Measurements from ENCODE around the gene ENG.
"Not testable (repeated sequence)": the region's sequence is repeated elsewhere in the genome, so short reads cannot be mapped to it uniquely, and the experiment has no call there.

ENG gene

DNA sequence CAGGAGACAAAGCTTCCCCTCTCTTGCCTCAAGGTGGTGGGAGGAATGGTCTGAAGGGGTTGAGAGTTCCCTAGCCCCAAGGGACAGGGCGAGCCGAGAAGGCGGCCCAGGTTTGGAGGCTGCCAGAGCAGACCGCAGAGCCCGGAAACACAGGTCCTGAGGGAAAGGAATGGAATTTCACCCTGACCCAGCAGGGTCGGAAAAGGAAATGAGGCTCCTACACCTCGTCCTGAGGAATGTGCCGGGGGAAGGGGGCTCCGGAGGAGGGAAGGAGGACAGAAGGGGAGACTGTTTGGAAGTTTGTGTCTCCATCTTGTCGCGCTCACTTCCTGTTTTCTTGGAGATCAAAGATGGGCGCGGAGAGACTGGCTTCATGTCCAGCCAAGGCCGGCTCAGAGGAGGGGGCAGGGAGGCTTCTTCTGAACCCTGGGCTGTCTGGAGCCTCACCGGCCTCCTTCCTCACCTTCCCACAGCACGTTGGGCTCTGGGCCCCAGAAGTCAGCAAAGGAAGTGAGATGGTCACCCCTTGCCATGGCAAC lies 9.6 kb downstream of the ENG start:
- DNase-seq, result no peak
- ATAC-seq, result no peak

DNA sequence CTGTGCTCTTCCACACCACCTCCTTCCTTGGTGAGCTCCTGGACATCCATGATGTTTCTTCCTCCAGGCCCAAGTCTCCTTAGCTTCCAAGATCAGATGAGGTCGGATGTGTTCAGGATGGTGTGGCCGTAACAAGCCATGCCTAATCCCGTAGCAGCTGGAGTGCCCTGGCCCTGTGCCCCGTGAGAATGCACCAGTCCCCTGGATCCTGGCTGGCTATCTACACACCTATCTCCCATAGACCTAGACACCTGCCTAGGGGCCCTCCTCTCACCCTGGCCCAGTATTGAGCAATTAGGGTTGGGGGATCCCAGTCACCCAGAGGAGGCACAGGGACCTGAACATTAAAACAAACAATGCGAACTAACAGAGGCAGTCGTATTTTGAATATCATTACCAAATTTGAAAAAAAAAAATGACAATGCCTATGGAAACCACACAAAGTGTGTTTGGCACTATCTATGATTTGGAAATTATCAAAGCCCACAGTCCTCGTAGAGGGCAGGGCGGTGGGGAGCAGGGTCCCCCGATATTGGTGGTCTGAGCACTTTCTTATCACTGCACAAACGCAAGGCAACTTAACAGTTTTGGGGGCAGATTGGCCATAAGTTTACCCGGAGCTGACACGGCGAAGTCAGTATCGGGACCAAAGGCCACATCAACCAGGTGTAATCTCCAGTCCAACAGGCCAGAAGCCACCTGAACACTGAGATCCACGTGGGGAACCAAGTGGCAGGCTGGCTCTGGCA lies 13.2 kb downstream of the ENG start:
- DNase-seq, result no peak
- ATAC-seq, result no peak

DNA sequence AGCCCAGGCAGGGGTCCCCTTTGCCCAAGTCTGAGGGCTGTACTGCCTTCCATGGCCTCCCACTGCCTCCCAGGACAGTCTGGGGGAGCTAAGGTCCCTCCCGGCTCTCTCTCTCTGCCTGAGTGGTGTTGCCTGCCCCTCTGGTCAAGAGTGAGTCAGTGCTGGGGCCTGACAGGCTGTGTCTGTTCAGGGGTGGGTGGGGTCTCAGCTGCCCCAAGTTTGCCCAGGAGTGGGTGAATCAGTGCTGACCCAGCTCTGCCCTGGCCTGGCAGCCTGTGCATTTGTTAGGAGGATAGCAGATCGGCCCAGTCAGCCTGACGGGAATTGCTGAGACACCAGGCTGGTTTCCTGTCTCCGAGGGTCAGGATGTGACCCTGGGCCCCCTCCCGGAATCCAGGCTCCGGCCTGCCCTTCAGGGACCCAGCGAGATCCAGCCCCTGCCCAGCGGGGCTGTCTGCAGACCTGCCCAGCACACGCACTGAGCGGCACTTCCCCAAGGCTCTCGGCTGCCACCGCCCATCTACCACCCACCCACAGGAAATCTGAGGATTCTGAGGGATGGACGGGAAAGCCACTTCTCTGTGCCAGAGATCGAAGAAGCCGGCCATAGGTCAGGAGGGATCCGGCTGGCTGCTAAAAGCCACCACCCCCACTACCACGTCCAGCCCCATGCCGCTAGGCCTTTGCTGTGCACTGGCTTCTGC lies 15.9 kb downstream of the ENG start:
- no peak for DNase-seq
- no peak for ATAC-seq

DNA sequence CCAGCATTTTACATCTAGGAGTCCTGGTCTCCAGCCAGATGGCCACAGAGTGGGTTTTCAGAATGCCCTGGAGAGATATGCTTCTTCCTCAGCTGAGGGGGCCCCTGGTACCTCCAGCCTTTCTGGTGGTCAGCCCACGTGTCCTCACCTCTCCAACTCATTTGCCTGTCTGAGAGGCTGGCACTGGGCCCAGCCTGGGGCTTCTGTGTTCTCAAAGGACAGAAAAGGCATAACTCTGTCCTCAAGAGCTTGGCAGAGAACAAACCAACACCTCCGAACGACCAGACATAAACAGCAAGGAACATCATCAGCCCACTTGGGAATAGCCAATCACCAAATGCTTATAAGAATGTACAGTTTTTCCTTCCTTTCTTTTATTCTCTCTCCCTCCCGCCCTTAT lies 17.1 kb downstream of the ENG start:
- DNase-seq (no peak), ATAC-seq (no peak)

DNA sequence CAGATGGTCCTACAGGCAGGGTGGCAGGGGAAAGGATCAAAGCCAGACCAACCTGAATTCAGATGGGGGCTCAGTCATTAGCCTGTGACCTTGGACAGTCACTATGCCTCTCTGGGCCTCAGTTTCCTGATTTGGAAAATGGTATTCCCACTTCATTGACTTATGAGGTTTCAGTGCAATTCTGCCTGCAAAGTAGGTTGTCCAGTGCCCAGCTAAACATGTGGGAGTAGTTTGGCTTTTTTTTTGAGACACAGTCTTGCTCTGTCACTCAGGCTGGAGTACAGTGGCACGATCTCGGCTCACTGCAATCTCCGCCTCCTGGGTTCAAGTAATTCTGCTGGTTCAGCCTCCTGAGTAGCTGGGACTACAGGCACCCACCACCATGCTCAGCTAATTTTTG lies 17.9 kb downstream of the ENG start:
- not testable (repeated sequence) for DNase-seq, ATAC-seq

DNA sequence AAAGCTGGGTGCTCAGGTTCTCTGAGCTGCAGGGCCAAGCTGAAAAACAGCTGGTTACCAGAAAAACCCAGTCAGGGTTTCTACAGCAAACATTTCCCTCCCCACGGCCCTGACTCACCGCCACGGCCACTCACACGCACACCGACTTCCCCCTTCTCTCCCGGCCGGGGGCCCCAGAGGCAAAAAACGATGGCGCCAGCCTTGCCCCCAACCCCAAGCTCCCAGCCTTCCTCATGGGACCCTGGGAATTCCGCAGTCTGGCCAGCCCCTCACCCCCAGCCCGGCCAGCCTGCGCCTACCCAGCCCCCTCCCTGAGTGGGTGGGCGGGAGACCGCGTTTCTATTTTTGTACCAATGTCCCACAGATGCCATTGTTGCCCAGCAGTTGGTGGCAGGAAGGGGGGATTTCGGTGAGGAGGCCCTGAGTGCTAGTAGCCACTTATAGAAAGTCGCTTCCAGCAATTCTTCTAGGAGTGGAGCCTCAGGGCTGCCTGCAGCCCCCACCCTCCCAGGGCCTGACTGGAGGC lies 18.4 kb downstream of the ENG start:
- DNase-seq (peak; percentile 63), ATAC-seq (peak; percentile 66)

DNA sequence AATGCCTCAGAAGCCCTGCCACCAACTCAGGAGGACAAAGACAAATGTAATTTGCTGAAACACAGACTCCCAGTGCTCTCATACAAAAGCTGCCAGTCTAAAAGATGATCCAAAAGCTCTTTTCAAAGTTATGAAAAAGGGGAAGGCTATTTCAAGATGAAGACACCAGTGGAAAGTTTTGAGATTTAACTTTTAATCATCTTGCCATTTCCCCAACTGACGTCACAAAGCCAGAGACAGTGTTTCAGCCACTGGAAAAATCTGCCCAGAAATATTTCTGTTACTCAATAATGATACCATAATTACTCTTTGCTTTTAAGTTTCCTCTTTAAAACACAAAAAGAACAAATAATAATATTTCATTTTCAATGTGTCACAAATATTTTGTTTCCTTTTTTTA lies 20.9 kb downstream of the ENG start:
- ATAC-seq, result no peak

DNA sequence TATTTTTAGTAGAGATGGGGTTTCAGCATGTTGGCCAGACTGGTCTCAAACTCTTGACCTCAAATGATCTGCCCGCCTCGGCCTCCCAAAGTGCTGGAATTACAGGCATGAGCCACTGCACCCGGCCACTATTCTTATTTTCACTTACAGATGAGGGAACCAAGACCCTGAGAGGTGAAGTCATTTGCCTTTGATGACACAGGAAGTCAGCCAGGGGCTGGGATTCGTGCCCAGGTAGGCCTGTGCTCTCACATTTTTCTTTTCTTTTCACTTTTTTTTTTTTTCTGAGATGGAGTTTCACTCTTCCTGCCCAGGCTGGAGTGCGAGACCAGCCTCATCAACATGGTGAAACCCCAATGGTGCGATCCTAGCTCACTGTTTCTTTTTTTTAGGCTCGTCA lies 22.2 kb downstream of the ENG start:
- DNase-seq (no peak), ATAC-seq (no peak)

More for the DNA sequence above, 20.9 kb downstream of the ENG start:
- no peak for DNase-seq

DNA sequence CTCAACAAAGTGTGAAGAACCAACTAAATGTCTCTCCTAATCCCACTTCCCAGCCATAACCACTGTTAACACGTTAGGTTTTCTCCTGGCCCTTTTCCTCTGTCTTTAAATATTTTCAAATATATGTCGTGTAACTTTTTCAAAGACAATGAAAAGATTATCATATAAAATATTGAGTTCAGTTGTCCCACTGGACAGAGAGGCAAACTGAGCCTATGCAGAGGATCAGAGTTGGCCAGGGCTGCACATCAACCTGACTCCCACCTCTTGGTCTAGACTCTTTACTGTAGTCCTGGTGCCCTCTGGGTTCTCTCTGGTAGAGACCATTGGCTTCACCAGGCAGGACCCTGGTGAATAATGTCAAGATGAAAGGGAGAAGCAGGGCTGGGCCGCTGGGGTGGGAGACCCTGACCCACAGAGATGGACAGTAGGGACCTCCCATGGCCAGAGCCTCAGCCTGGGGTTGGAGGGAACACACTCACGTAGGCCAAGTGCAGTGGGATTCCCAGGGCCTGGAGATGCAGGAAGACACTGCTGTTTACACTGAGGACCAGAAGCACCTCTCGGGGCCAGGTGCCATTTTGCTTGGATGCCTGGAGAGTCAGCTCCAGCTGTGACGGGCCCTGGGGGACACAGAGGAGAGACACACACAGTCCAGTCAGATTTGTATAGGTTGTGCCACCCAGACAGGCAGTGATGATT lies 25.1 kb downstream of the ENG start:
- no peak for DNase-seq
- no peak for ATAC-seq

DNA sequence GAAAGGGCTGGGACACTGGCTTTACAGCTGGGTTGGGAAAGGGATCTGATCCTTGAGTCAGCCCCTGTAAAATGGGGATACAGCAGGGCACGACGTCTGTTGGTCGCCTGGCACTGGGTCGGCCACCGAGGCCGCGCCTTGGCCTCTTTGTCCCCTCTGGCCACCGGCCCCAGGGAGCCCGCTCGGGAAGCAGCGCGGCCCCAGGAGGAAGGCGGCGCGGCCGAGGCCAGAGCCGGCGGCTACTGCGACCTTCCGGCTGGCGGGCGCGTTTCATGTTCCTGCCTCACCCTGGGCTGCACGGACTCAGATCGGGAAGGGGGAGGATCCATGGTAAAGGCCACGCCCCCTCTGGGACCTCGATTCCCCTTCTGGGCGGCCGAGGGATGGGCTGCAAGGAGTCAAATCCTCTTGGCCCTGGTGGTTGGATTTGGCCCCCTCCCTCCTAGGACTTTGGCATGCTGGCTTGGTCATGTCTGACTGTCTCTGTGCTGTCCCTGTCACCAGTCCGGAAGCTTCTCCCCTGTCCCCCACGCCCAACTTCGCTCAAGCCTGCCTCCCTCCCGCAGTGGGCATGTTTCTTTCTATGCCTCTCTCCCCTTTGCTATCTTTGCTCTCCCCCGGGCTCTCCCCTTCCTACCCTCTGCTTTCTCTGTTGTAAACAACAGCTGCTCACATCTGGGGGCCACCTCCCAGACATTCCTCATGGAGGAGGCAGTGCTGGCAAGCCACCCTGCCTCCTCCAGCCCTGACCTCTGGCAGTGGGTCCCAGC lies 26.0 kb downstream of the ENG start:
- no peak for ATAC-seq
- DNase-seq, result no peak

DNA sequence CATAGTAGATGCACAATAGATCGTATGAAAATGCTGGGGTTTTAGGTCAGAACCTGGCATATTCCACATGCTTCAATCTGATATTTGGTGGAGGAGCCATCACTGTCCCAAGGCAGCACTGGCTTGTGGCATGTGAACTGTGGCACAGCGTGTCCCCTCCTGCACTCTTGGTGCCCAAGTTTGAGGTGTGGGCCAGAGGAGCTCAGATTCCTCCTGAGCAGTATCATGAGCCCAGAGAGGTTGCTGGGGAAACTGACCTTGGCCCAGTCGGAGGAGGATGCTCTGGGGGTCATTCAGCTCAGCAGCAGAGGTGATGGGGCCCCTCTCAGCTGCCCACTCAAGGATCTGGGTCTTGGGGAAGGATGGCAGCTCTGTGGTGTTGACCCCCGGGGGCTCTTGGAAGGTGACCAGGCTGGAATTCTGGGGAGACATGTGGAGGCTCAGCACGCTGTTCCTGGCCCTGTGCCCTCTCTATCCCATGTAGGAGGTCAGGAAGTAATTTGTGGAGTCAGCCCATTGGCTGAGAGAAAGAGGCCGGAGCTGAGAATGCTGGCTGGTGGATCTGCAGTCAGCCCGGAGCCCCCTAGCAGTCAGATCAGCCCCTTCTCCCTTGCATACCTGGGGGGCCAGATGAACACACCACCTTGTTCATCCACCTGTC lies 28.1 kb downstream of the ENG start:
- DNase-seq, result no peak
- ATAC-seq, result no peak

DNA sequence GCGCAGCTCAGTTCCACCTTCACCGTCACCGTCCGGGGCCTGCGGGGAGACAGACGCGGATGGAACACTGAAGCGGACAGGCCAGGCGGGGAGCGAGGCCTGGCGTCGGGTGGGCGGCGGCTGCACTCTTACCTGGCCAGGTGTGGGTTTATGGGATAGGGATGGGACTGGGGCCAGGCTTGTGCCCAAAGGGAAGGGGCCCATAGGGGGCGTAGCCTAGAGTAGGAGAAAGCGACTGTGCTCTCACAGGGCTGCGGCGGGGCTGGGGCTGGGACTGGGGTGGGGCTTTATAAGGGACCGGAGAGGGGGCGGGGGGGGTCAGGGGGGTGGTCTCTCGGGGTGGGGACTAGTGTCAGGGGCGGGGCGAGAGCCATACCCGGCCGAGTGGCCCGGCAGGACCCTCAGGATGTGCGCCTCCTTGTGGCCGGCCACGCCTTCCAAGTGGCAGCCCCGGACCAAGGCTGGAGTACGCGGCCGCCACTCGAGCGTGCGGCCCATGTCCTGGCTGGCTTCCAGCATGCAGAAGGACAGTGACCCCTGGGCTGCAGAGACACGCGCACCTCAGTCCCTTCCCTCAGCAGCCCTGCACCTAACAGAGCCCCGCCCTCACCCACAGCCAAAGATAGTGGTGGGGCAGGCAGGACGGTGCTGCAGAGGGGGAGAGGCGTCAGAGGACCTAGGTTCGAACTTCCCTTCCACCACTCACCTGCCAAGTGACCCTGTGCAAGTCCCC lies 29.0 kb downstream of the ENG start:
- ATAC-seq (no peak), DNase-seq (no peak)

DNA sequence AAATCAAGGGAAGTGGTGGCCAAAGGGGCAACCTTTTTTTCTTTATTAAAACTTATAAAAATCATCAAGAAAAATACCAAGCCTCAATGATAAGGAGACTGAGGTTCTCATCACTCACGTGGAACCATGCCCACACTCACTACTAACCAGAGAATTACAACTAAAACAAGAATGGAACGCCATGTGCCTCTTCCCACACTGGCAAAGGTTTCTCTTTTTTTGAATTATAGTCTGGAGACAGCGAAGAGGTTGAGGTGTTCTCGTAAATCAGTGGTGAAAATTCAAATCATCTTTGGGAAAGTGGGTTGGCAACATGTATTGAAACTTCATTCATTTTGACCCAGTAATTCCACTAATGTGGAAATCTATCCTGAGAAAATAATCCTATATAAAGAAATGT lies 32.4 kb downstream of the ENG start:
- DNase-seq (no peak), ATAC-seq (no peak)

DNA sequence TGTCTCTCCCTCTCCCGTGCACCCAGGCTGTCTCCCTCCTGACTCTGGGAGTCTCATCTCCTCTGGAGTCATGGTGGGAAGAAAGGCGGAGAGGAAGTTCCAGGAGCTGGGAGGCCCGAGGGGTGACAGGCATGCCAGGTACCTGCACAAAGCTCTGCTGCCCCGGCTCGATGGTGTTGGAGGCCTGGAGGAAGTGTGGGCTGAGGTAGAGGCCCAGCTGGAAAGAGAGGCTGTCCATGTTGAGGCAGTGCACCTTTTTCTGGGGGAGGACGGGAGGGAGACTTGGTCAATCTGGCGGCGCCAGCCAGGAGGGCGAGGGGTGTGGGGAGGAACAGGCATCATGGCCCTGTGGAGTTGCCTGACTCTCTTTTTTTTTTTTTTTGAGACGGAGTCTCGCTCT lies 35.9 kb downstream of the ENG start:
- no peak for ATAC-seq

DNA sequence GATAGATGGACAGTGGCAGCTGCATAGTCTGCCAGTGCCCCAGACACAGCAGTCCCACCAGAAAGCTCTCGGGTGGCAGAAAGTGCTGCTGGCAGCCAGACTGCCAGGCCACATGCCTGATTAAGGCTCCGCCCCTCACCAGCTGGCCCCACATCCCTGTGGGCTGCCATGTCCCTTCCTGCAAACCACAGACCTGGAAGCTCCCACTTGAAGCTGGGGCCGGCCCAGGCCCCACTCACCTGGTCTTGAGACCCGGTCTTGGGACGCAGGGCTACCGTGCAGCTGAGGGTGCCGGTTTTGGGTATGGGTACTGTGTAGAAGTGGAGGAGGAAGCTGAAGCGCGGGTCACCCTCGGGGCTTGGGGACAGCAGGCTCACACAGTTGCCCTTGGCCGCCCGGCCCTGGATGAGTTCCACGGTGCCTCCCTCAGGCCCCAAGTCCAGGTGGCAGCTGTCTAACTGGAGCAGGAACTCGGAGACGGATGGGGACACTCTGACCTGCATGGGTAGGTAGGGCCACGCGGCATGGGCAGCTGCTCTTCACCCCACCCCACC lies 36.5 kb downstream of the ENG start:
- no peak for ATAC-seq
- no peak for DNase-seq

More for the DNA sequence above, 35.9 kb downstream of the ENG start:
- no peak for DNase-seq

DNA sequence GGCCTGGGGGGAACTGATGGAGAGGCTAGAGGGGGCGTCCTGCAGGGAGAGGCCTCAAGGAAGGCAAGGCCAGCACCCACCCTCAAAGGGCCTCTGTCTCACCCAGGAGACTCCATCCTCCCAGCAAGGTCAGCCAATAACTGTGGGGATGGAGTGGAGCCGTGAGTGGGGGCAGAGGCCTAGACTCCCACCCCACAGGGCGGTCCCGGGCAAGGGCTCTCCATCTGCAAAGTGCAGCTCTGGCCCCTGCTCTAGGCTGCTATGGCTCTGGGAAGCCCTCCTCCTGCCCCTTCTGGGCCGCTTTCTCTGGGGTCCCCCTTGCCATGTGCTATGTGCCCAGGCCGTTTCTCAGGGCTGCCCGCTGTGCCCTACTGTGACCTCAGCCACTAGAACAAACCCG lies 37.7 kb downstream of the ENG start:
- DNase-seq (no peak), ATAC-seq (no peak)

DNA sequence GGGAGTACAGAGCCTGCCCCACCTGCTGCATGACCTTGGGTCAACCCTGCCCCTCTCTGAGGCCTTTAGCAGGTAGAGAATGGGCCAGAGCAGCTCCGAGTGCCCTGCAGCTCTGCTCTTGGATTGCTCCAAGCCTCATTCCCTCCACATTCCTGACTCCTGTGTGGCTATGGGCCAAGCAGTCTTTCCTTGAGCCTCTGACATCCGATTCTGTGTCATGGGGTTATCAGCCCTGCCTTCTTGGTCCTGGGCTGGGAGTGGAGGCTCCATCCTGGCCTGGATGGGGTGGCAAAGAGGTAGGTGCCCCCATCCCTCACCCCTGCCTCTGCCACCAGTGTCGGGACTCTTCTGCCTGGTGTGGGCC lies 38.1 kb downstream of the ENG start:
- ATAC-seq, result no peak
- DNase-seq, result no peak

DNA sequence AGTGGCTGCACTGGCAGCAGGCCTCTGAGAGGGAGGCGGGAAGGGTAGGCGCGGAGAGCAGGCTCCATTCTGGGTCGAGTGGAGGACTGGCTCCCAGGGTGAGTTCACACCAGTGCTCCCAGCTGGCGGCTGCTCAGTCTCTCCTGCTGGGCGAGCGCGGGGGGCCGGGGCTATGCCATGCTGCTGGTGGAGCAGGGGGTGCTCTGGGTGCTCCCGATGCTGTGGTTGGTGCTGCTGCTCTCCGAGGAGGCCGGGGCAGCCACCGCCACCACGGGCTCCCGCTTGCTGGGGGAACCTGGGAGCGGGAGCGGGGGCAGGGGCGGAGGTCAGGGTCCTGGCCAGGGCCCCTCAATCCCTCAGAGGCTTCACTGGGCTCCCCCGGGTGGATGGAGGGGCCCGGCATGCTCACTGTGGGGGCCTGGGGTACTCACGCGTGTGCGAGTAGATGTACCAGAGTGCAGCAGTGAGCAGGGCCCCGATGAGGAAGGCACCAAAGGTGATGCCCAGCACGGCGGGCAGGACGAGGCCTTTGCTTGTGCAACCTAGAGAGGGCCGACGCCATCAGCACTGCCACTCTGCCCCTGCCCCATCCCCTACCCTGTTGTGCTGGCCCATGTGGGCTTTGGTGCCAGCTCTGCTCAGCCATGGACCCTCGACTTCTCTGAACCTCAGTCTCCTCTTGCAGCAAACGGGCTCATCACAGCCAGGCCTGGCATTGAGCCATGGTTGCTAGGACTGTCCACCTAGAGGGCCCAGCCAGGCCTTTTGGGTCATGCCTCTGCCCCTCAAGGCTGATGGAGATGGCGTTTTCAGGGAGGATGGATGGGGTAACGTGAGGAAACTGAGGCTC lies 38.7 kb downstream of the ENG start:
- ATAC-seq (no peak), DNase-seq (no peak)
